ENCODE results near the gene DOCK9.
A peak's percentile ranks its signal among the peaks of the same experiment; 100 is the strongest.
"Not testable (repeated sequence)": the region's sequence is repeated elsewhere in the genome, so short reads cannot be mapped to it uniquely, and the experiment has no call there.

DOCK9 gene

DNA sequence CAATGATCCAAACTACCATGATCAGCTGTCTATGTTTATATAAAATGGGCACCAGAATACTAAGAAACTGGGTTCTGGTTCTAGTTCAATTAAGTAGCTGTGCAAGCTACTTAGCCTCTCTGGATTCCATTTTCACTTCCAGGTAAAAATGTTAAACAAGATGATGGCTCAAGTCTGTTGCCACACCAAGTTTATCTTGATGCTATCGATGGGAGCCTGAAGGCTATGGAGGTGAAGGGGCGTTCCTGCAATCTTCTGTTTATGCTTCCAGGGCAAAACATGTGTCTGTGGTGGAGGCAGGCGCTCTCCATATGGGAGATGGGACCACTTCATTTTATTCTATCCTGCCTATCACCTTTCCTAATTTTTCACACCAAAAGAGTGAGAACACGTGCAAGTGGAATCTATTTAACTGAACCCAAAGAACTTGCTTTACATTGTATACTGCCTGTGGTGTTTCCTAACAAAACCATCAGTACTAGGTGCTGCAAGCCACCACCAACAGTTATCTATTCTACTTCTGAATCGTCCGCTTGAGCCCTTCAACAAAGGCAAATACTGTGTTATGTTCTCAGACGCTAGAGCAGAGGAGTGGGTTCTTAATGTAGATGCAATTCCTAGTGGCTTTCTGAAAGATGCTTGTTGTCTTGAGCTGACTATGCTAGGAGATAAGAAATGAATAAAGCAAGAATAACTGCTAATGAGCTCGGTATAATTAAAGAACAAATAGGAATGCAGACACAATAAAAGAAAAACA is 70.9 kb downstream of the DOCK9 start:
- Mint-ChIP-seq H3K4me1 (peaks cover 54% of the 10 kb centered on the region), H3K27ac (no peak overlapping the region), H3K9me3 (no peaks in the 10 kb centered on the region), H3K4me3 (no peak overlapping the region), H3K36me3 (peaks cover 34% of the 10 kb centered on the region), H3K27me3 (no peaks in the 10 kb centered on the region)

DNA sequence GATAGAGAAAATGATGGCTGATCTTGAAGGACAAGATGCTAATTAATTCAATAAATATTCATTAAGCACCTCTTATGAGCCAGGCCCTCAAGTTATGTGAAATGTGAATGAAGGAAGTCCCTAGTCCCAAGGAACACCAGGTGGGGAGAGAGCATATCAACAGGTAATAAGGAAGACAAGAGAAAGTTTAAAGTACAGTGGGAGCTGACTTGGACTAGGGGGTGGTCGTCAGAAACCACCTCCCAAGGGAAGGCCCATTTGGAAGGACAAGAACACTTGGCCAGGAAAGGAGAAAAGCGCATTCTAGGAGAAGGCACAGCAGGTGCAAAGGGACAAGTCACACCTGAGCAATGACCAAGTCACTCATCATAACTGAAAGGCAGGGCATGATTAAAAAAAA is 72.7 kb downstream of the DOCK9 start:
- H3K36me3 Mint-ChIP-seq, result peaks cover 43% of the 10 kb centered on the region
- H3K4me1 Mint-ChIP-seq, result peaks cover 43% of the 10 kb centered on the region
- peak overlapping the region; percentile 84 for H3K27ac Mint-ChIP-seq
- no peaks in the 10 kb centered on the region for H3K9me3 Mint-ChIP-seq
- no peak overlapping the region for H3K4me3 Mint-ChIP-seq
- no peaks in the 10 kb centered on the region for H3K27me3 Mint-ChIP-seq

DNA sequence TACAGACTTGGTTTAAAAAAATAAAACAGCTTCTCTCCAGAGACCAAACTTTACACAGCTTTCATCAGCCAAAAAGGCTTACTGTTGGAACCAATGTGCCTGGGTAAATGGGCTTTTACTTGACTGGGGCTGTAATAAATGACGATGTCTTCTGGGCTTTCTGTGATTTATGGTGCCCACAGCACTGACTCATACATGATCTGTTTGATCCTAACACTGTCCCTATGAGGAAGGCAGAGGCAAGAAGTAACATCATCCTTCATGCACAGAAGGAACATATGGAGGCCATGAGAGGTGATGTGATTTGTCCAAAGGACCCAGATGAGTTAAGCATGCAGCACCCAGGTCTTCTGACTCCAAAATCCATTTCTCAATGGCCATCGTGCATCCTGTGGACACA is 77.4 kb downstream of the DOCK9 start:
- Mint-ChIP-seq H3K9me3 (no peaks in the 10 kb centered on the region), H3K27ac (no peak overlapping the region), H3K27me3 (no peaks in the 10 kb centered on the region), H3K4me3 (no peak overlapping the region), H3K4me1 (peaks cover 29% of the 10 kb centered on the region), H3K36me3 (peaks cover 41% of the 10 kb centered on the region)

DNA sequence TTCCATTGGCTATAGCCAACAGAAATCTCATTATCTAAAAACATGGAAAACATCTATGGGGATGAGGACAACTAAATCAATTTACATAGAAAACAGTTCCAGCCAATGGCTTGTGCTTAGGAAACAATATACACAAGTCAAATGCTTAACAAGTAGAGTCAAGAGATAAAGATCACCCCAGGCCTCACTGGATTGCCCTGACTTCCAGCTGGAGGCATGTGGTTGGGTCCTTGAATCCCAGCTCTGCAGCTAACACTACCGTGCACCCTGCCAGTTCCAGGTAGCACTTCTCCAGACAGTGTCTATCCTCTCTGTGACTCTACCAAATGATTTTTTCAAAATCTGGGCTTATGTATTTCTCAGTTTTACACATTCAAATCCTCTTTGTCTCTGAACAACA is 80.2 kb downstream of the DOCK9 start:
- Mint-ChIP-seq H3K27ac (no peak overlapping the region), H3K9me3 (no peaks in the 10 kb centered on the region), H3K27me3 (no peaks in the 10 kb centered on the region), H3K4me1 (peaks cover 16% of the 10 kb centered on the region), H3K36me3 (peaks cover 38% of the 10 kb centered on the region), H3K4me3 (no peak overlapping the region)

DNA sequence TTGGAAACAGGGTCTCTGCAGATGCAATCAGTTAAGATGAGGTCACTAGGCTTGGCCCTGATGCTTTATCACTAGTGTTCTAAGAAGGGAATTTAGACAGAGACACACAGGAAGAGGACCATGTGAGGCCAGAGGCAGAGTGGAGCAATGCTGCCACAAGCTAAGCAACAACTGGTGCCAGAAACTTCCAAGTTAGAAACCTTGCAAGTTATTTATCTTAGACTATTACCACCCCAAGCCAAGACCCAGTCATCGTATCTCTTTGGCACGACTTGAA is 81.1 kb downstream of the DOCK9 start:
- H3K9me3 Mint-ChIP-seq, result no peaks in the 10 kb centered on the region
- peaks cover 16% of the 10 kb centered on the region for H3K4me1 Mint-ChIP-seq
- no peak overlapping the region for H3K4me3 Mint-ChIP-seq
- peak overlapping the region; percentile 10 for H3K27ac Mint-ChIP-seq
- H3K36me3 Mint-ChIP-seq, result peaks cover 33% of the 10 kb centered on the region
- no peaks in the 10 kb centered on the region for H3K27me3 Mint-ChIP-seq

DNA sequence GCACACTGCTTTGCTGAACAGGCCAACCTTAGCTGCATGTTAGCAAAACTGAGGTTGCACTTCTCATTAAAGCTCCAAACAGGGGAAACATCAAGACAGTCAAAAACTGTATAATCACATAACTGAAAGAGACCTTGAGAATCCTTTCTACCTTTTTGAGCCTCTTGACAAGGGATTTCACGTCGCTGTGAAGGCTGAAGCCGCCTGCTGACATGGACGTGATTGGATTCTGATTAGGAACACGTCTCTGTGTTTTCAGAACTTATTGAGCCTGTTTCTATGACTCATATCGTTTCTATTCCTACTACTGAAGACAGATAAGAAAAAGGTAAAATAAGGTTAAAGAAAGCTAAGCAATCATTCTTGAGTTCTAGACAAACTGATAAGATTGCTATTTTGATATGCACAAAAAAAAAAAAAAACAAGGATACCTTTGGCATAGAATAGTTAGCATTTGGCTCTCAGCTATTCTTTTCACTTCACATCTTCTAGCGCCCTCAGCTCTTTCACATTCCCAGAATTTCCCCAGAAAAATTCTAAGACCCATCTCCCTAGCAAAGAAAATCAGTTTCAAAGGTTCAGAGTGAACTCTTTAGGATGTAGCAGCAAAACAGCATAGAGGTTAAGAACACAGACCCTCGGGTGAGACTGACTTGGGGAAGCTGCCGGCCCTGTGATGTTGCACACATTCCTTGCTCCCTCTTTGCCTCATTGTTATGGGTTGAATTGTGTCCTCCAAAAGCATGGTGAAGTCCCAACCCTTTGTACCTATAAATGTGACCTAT is 81.6 kb downstream of the DOCK9 start:
- Mint-ChIP-seq H3K27ac (no peak overlapping the region), H3K4me3 (no peak overlapping the region), H3K4me1 (peaks cover 19% of the 10 kb centered on the region), H3K36me3 (peaks cover 30% of the 10 kb centered on the region), H3K9me3 (no peaks in the 10 kb centered on the region), H3K27me3 (no peaks in the 10 kb centered on the region)

DNA sequence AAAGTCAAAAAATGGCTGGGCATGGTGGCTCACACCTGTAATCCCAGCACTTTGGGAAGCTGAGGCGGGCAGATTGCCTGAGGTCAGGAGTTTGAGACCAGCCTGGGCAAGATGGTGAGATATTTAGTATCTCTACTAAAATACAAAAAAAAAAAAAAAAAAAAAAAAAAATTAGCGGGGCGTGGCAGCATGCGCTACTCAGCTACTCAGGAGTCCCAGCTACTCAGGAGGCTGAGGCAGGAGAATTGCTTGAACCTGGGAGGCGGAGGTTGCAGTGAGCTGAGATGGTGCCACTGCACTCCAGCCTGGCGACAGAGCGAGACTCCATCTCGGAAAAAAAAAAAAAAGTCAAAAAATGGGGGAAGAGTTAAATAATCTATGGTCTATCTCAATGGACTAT is 83.0 kb downstream of the DOCK9 start:
- not testable (repeated sequence) for H3K9me3 Mint-ChIP-seq, H3K4me3 Mint-ChIP-seq, H3K27ac Mint-ChIP-seq, H3K27me3 Mint-ChIP-seq
- Mint-ChIP-seq H3K4me1 (peaks cover 32% of the 10 kb centered on the region), H3K36me3 (peaks cover 21% of the 10 kb centered on the region)

DNA sequence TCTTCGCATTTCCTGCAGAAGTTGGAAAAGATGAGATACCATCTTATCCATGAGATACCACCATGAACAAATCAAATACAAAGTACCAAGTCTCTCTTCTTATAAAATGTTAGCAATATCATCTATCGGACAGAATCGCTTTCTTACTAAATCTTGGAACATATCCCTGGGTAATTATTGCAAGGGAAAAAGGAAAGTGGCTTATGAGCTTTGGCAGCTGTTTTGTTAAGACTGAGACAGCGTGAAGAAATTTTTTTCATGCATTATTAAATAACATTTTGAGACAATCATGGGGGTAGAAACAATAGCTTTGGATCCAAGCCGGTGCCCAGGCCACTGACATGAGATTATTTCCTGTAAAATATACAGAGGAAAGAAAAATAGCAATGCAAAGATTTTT is 84.5 kb downstream of the DOCK9 start:
- no peak overlapping the region for H3K4me3 Mint-ChIP-seq
- H3K27me3 Mint-ChIP-seq, result no peaks in the 10 kb centered on the region
- H3K9me3 Mint-ChIP-seq, result no peaks in the 10 kb centered on the region
- H3K27ac Mint-ChIP-seq, result no peak overlapping the region
- H3K4me1 Mint-ChIP-seq, result peaks cover 42% of the 10 kb centered on the region
- H3K36me3 Mint-ChIP-seq, result peaks cover 22% of the 10 kb centered on the region

DNA sequence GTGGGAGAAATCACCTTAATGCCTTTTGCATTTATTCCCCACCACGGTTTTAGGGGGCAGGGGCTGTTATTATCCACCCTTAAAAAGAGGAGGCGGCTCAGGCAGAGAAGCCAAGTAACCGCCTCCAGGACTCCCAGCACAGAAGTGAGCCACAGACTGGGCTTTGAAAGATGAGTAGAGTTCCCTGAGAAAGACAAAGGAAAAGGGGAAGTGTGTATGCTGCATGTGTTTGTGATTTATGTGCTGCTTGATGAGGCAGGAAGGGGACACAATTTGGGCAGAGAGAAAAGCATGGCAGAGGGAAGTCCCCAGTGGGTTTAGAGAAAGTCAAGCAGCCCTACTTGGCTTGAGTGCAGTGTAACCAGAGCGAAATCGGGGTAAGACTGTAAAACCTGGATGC is 85.0 kb downstream of the DOCK9 start:
- H3K27me3 Mint-ChIP-seq, result no peaks in the 10 kb centered on the region
- no peak overlapping the region for H3K4me3 Mint-ChIP-seq
- H3K4me1 Mint-ChIP-seq, result peaks cover 39% of the 10 kb centered on the region
- peaks cover 24% of the 10 kb centered on the region for H3K36me3 Mint-ChIP-seq
- H3K9me3 Mint-ChIP-seq, result no peaks in the 10 kb centered on the region
- peak overlapping the region; percentile 21 for H3K27ac Mint-ChIP-seq

DNA sequence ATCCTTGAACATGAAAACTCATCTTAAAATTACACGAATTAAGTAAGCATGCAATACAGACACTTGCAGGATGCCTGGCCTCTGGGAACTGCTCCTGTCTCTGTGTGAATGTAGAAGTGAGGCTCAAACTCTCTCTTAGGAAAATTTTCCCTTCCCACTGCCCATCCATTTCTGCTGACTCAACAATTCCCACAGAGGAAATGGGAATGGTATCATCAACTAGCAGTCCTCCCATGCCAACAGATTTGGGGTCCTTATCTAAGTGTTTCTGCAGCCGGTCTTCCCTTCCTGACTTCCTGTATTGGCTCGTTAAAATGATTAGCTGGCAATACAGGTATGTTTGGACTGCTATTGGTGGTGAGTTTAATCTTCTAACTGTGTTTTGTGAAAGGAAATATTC is 85.8 kb downstream of the DOCK9 start:
- H3K27ac Mint-ChIP-seq, result no peak overlapping the region
- H3K9me3 Mint-ChIP-seq, result no peaks in the 10 kb centered on the region
- no peak overlapping the region for H3K4me3 Mint-ChIP-seq
- H3K4me1 Mint-ChIP-seq, result peaks cover 34% of the 10 kb centered on the region
- H3K27me3 Mint-ChIP-seq, result no peaks in the 10 kb centered on the region
- peaks cover 19% of the 10 kb centered on the region for H3K36me3 Mint-ChIP-seq

DNA sequence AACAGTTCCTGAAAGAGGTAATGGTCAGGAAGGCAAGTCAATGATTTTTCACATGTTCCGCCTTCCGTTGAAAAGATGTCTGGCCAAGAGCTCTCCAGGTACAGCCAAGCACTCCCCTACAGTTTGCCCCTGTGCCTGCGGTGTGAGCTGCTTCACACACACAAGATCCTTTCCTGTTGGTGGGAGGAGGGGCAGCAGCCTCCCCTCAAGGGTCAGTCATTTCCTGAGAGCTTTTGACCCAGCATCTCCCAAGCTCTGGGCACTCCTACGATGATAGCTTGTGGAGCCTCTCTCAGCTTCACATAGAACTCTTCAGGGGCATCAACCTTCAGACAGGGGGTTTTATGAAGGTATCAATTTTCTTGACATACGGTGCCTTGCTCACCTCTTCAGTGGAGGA is 86.9 kb downstream of the DOCK9 start:
- peaks cover 21% of the 10 kb centered on the region for H3K36me3 Mint-ChIP-seq
- no peaks in the 10 kb centered on the region for H3K9me3 Mint-ChIP-seq
- H3K4me3 Mint-ChIP-seq, result peak overlapping the region; percentile 5
- H3K27me3 Mint-ChIP-seq, result no peaks in the 10 kb centered on the region
- H3K27ac Mint-ChIP-seq, result peak overlapping the region; percentile 70
- peaks cover 26% of the 10 kb centered on the region for H3K4me1 Mint-ChIP-seq

DNA sequence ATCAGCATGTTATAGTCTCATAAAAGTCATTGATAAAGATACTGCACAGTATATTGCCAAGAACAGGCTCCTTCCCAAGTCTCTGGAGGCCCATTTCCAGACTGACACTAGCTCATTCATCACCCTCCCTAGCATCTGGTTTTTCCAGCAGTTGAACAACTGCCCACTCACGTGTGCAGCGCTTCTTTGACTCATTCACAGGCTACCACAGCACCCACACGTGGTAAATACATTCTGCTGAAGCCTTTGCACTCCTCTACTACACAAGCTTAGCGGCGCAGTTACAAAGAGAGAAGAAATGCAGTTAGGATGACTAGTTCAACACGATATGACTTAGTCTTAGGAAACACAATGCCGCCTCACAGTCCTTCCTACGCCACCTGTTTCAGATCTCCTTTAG is 87.7 kb downstream of the DOCK9 start:
- H3K4me1 Mint-ChIP-seq, result peaks cover 26% of the 10 kb centered on the region
- no peaks in the 10 kb centered on the region for H3K9me3 Mint-ChIP-seq
- peaks cover 26% of the 10 kb centered on the region for H3K36me3 Mint-ChIP-seq
- H3K4me3 Mint-ChIP-seq, result peak overlapping the region; percentile 30
- peak overlapping the region; percentile 93 for H3K27ac Mint-ChIP-seq
- H3K27me3 Mint-ChIP-seq, result no peaks in the 10 kb centered on the region

DNA sequence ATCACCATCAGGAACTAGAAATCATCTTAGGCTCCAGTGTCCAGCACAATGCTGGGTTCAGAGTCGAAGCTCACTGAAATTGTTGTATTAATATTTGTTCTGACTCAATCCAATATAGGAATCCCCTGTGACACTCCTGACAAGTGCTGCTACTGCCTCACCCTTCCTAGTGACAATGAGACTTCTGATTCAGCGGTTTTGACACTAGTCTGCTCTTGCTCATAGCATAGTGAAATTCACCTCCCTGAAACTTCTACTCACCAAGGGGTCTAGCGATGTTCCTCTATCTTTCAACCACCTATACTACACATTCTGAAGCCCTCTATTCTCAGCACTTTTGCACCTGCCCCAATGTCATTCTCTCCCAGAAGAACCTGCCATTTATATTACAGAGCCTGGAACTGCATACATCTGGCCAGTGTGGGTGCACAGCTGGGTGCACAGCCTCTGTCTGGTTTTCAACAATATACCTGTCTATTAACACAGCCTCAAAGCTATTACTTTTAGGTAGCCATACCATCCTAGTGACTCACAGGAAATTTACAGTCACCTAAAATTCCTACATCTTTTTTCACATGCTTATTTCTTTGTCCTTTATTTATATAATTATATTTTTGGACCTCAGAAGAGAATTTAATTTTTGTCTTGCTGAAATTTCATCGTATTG is 88.3 kb downstream of the DOCK9 start:
- H3K36me3 Mint-ChIP-seq, result peaks cover 26% of the 10 kb centered on the region
- peak overlapping the region; percentile 93 for H3K27ac Mint-ChIP-seq

DNA sequence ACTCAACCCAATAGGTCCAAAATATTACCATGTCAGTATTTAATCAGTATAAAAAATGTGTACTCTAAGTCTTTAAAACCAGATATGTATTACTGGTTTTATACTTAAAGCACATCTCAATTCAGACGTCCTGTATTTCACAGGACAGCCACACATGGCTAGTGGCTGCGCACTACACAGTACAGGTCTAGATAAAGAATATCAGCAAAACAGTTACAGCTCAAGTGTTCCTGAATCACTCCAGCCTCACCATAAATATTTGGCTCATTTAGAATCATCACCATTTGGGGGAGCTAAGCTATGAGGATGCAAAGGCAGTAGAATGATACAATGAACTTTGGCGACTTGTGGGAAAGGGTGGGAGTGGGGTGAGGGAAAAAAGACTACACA is 89.0 kb downstream of the DOCK9 start:
- no peaks in the 10 kb centered on the region for H3K27me3 Mint-ChIP-seq
- peaks cover 26% of the 10 kb centered on the region for H3K4me1 Mint-ChIP-seq
- no peak overlapping the region for H3K27ac Mint-ChIP-seq
- H3K4me3 Mint-ChIP-seq, result no peak overlapping the region
- peaks cover 28% of the 10 kb centered on the region for H3K36me3 Mint-ChIP-seq
- no peaks in the 10 kb centered on the region for H3K9me3 Mint-ChIP-seq

More for the DNA sequence above, 88.3 kb downstream of the DOCK9 start:
- Mint-ChIP-seq H3K27me3 (no peaks in the 10 kb centered on the region), H3K4me1 (peaks cover 26% of the 10 kb centered on the region), H3K4me3 (peak overlapping the region; percentile 24), H3K9me3 (no peaks in the 10 kb centered on the region)

DNA sequence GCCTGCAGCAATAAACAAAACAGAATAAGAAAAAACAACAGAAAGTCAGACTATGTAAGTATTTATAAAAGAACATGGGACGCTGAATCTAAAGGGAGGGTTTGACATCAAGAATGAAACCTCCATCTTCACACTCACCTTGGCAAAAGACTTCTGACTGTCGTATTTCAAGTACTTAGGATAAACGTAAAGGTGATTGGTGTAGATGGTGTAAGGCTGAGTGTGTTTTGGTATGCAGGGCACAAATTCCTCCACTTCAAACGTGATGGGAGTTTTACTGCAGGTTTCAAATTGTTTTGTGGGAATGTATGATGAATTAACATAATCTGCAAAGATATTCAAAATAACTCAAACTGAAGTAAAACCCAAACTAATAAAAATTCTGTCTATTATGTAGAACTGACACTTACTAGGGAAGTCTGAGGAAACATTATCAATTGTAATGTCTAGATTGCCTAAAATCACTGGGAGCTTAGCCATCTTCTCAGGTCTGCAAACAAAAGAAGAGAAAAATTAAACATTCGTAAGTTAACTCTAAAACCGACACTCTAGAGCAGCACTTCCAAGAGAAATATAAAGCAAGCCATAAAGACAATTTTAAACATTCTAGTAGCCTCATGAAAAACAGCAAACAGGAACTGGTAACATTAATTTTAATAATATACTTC is 89.5 kb downstream of the DOCK9 start:
- Mint-ChIP-seq H3K4me3 (no peak overlapping the region), H3K9me3 (no peaks in the 10 kb centered on the region), H3K27ac (peak overlapping the region; percentile 17), H3K27me3 (no peaks in the 10 kb centered on the region), H3K4me1 (peaks cover 26% of the 10 kb centered on the region), H3K36me3 (peaks cover 26% of the 10 kb centered on the region)
